Frontal cortex (tissue), 4 donors: Measurements from ENCODE around the gene BAHCC1. TPM values are rescaled to one million over a fixed set of nuclear protein-coding genes. Genes with fewer than 3 reads are reported as not detected.

Experiments
- DNase-seq, 2 donors: peaks; one replicate each; pipeline ENCODE4 v3.0.0; 2012; ENCODE audit warnings: low spot score in 2 of 2
- FAIRE-seq: peaks from 2 replicates; lab custom pipeline; 2012; peaks lifted over from hg19 to GRCh38; lab: Jason Lieb, UNC
- total RNA-seq: library from RNA; depleted of rRNA; stranded (reverse); fragments of >200 nt; gene quantifications from one replicate; pipeline ENCODE4 v1.2.3, GENCODE V29; 2014
- donor health status: control.
- donor health status: control.
- donor health status: control.

BAHCC1 gene
- total RNA-seq, 1 donor from 2014 or later = 5.7 TPM

DNA sequence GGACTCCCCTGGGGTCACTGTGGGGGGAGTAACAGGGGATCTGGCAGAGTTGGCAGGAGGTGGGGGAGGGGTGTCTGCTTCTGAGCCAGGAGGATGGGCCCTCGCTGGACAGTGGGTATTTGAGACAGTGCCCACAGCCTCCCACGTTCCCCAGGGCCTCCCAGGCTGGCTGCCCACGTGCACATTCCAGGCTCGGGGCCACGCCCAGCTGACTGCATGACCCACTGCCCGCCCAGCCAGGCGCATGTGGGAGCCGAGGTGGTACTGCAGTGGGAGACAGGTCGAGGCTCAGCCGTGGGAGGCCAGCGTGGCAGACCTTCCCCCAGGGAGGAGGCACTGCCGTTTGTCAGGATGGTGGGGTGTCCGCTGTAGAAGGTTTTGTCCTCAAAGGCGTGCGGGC is 38.8 kb downstream of the BAHCC1 start:
- FAIRE-seq = no peak
- DNase-seq = no peak

DNA sequence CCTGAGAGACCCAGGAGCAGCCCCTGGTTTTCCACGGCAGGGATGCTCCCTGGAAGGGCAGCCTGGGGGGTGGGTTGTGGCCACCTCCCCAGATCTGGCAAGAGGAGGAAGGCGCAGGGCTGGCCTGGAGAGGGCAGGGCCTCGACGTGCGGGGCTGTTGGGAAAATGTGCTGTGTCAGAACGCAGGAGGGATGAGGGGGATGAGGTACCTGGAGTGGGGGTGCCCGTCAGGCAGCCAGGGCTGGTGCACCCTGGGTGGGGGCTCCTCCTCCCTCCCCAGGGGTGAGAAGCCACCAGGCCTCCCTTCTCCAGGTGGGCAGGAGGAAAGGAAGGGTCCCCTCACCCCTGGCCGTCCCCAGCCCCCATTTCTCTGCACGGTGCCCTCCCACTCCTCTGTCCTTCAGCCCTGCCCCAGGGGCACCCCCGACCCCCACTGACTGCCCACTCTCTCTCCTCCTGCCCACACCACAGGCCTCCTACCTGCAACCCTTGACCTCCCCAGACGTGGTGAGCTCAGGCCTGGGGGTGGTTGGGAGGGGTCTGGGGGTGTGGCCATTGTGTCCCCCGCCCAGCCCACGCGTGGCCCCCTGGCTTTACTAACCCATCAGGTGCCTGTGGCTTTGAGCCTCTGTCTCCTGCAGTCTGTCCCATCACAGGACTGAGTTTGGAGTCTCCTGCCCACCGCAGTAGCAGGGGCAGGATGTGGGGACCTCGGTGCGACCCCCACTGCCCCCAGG is 39.6 kb downstream of the BAHCC1 start:
- FAIRE-seq (no peak), DNase-seq (no peak)

DNA sequence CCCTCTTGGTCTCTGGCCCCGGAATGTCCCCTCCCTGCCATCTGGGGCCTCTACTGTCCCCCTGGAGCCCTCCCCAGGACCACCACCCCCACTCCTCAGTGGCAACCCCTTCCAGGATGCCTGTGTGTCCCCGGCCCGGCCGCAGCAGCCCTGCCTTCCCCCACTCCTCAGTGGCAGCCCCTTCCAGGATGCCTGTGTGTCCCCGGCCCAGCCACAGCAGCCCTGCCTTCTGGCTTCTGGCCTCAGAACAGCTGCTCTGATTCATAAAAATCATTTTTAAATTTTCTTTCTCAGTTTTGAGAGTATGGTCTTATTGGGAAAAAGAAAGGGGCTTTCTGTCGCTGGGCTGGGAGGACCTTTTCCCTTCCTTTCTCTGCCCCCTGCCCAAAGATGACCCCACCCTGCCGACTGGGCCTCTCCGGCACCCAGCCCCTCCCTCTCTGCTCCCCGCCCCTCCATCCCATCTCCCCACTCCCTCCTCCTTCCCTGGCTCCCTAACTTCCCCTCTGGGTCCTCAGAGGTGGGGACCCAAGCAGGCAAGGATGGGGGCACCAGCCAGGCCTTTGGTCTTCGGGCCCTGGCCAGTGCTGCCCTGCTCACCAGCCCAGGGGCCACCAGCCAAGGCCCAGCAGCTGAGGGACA is 40.5 kb downstream of the BAHCC1 start:
- DNase-seq (no peak), FAIRE-seq (no peak)

DNA sequence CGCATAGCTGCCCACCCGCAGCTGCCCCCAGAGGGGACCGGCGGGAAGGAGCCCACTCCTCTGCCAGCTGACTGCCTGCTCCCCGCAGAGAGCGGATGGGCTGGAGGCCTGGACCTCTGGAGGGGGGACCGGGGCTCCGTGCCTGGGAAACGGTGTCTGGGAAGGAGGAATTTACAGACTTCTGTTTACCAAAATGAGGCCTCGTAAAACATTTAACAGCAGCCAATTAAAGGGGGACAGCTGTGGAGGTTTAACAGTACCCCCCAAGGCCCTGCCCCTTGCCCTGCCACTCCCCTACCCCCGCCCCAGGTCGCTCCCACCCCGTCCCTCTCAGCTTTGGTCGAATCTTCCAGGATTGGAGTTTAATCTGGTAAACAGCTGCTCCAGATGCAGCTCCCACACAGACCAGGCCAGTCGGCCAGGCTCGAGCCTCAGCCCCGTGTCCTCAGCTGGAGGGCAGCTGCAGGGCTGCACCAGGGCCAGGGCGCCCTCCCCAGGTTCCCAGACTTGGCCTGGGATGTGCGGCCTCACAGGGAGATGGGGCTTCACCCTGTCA is 41.1 kb downstream of the BAHCC1 start:
- no peak for FAIRE-seq
- no peak for DNase-seq

DNA sequence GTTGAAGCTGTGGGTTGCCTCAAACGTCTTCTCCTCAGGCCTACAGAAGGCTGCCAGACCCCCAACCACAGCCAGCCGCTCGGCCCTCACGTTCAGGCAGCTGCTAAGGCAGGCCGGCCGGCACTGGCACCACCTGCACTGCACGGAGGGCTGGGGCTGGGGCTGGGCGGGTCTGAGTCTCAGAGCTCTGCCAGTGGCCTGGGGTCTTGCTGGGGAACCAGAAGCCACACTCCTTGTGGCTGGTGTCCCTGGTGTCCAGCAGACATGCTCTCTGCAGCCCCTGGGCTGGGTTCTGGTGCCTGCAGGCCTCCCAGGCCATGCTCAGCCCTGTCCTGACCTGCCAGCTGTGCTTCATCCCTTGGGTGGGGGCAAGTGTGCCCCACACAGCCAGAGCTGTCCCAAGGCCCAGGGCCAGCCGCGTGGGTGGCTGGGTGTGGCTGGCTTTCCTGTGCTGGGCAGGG is 42.0 kb downstream of the BAHCC1 start:
- DNase-seq (no peak), FAIRE-seq (no peak)

DNA sequence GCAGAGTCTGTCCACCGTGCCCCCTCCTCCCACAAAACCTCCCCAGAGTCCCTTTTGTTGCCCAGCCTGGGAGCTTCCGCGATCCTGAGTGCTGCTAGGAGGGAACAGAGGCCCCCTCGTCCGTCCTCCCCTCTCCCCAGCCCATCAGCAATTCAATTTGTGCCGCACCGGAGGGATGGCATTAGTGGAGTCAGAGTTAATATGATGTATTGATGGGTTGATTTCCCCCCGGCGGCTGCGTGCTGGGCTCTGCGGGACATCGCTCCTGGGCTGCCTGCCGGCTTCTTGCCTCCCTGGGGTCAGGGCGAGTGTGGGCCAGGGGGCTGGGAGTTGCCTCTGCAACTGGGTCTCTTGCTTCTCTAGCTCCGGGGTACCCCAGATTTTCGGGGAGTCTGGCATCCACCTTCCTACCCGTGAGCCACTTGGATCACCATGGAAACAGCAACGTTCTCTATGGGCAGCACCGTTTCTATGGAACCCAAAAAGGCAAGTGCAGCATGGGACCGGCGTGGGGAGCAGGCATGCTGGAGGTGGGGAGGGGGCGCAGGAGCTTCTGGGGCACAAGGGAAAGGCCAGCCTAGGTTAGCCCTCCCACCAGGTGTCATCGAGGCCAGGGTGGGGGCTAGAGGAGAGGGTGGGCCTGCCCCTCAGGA is 42.9 kb downstream of the BAHCC1 start:
- no peak for FAIRE-seq
- no peak for DNase-seq

DNA sequence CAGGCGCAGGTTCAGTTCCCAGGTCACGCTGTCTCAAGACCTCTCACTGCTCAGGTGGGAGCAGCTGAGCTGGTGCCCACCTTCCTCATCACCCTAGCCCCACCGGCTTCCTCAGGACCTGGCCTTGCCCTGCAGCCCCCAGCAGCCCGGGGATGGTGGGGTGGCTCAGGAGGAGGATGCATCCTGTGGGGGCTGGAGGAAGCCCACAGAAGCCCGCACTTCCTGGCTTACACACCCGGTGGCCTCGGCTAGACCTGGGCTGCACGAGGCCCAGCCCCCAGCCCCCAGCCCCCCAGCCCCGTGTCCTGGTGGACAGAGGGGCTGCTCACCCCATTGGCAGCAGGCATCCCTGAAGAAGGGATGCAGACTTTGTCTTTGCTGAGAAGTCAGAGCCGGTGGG is 43.4 kb downstream of the BAHCC1 start:
- no peak for DNase-seq
- FAIRE-seq = no peak

DNA sequence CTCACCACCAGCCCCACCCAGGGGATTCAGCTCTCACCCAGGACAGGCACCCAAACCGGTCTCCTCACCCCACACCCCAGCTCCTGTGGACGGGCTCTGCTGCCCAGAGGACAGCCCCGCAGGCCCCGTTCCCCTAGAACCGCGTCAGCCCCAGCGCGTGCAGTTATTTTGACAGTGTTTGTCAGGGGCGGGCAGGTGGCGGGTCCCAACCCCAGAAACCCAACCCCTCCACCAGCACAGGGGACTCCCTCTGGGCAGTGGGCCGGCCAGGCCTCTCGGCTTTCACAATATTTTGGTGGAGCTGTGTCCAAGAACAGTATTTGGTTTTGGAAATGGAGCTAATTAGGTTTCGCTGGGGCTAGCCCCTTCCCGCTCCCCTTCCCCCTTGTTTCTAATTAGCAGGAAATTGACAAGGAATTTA is 44.8 kb downstream of the BAHCC1 start:
- DNase-seq (no peak), FAIRE-seq (no peak)

DNA sequence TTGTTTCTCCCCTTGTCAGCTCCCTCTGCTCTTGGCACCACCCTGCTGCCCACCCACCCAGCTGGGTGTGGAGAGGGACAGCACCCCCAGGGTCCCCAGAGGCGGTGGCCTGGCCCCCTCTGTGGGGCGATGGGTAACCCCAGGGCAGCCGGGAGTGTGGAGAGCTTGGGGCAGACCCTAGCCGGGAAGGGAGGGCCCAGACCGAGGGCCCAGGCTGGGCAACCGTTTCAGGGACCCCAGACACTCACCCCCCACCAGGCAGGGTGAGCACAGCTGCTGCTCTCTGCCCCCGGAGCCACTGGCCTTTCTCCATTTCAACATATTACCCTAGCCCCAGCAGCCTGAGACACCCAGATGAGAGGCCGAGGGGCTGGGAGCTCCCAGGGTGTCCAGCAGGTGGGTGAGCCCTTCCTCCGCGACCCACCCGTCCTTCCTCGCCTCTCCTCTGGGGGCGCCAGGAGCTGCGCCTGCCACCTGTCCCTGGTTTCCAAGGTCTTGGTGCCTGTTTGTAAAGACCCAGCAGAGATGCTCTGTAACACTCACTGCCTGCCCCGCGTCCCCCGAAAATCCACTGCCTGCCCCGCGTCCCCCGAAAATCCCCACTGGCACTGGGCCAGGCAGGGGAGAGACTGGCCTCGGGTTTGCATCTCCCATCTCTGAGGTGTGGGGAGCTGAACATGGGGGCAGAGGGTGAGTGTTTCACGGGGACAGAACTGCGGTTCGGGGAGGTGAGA is 45.4 kb downstream of the BAHCC1 start:
- DNase-seq = no peak
- no peak for FAIRE-seq

DNA sequence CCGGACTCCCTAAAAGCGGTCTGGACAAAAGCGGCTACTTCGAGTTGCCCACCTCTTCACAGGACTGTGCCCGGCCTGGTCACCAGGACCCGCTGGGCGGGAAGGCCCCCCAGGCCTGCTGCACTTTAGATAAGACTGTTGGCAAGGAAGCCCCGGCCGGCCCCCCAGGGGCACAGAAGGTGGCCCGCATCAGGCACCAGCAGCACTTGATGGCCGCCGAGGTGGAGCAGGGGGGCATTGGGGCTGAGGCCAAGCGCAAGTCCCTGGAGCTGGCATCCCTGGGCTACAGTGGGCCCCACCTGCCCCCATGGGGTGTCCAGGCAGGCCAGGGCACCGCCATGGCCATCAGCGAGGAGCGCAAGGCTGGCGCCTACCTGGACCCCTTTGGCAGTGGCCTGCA is 47.5 kb downstream of the BAHCC1 start:
- DNase-seq = no peak
- no peak for FAIRE-seq

DNA sequence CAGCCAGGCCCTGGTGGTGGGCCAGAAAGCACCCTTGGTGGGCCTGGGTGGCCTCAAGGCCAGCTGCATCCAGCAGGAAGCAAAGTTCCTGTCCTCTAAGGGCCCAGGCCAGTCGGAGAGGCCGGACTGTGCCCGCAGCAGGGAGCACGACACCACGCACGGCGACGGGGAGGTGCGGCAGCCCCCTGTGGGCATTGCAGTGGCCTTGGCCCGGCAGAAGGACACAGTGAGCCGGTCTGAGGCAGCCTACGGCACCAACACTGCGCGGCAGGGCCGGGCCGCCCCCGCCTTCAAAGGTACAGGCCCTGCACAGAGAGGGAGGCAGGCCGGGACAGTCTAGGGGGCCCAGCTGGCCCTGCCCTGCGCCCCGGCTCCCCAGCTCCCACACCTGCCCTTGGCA is 48.0 kb downstream of the BAHCC1 start:
- DNase-seq (no peak), FAIRE-seq (no peak)

DNA sequence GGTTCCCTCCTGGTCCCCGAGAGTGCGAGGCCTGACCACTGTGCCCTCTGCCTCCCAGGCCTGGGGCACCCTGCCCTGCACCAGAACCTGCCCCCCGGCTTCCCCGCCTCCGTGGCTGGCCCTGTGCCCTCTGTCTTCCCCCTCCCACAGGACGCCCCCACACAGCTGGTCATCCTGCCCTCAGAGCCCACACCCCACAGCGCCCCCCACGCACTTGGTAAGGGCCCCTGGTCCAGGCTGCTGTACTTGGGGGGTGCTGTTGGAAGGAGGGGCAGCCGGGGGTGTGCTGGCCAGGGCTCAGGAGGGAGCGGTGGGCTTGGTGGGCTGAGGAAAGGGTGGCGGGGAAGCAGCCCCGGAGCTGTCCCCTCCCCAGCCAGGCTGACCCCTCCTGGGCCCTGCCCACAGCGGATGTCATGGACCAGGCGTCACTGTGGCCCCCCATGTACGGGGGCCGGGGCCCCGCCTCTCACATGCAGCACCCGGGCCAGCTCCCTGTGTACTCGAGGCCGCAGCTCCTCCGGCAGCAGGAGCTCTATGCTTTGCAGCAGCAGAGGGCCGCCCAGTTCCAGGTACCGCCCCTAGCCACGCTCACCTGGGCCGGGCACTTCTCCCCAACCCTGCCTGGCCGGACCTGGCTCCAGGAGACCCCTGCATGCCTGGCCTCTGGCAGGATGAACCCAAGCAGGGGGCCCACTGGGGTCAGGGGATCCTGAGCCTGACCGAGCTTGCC is 49.5 kb downstream of the BAHCC1 start:
- FAIRE-seq (no peak), DNase-seq (no peak)

DNA sequence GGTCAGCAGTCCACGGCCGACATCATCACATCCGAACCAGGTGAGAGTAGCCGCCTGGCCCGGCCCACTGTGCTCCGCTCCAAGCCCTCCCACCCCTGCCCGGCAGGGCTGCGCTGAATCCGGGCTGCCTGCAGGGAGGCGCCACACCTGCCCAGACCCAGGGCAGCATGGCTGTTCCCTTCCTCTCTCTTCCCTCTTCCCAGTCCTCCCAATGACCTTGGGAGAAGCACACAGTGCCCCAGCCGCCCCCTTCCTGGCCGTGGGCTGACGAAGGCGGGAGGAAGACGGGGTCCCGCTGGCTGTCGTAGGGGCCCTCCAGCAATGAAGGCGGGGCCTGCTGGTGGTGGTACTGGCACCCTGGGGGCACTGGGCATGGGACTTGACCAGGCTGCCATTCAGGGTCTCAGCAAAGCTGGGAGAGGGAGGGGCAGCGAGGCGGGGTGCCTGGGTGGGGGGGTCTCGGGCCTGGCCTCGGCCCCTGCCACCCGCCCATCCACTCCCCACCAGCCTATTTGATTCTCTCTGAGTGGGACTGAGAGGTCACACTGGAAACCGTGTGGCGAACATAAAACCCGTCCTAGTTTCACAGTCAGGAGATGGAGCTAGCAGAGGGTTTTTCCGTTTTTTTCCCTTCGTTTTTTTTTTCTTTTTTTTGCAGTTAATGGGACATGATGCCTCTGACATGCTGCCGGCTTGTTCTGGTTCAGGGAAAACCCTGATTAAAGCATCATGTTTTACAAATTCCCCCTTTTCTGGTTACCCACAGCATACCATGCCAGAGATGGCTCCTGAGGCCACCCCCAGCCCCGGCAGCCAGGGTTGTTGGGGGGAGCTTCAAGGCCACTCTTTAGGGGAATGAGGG is 50.6 kb downstream of the BAHCC1 start:
- FAIRE-seq = no peak
- DNase-seq = no peak

DNA sequence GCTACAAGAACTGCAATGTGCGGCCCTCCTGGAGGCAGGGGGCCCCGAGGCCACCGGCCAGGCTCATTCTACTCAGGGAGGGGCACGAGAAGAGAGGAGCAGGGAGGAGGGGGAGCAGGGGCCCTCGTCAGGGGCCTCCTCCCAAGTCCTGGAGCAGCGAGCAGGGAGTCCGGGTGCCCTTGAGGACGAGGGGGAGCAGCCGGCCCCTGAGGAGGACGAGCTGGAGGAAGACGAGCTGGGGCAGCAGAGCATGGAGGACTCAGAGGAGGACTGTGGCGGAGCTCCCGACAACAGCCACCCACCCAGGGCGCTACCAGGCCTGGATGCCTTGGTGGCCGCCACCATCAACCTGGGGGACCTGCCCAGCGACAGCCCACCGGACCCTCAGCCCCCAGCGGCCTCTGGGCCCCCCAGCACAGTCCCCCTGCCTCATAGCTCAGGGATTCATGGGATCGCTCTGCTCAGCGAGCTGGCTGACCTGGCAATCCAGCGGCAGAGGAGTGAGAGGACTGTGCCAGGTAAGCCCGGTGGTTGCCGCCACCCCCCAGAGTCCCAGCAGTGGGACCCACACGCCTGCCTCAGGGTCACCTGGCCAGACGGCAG is 52.2 kb downstream of the BAHCC1 start:
- FAIRE-seq (no peak), DNase-seq (no peak)

DNA sequence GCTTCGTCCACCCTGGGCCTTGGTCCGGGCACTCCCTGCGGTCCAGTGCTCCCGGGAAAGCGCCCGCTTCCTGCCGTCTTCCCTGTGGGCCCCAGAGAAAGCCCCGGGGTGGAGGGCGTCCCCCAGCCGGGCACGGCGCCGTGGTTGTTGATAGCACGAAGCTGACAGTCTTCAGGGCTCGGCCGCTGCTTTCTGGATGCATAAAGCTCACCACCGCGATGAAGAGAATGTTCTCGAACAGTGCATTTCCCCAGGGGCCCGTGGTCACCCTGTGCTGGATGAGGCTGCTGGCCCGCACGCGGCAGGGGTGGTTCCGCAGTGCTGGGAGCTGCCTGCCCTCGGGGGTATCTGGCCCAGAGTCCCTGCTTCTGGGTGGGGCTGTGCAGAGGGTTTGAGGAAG is 53.2 kb downstream of the BAHCC1 start:
- no peak for DNase-seq
- no peak for FAIRE-seq

DNA sequence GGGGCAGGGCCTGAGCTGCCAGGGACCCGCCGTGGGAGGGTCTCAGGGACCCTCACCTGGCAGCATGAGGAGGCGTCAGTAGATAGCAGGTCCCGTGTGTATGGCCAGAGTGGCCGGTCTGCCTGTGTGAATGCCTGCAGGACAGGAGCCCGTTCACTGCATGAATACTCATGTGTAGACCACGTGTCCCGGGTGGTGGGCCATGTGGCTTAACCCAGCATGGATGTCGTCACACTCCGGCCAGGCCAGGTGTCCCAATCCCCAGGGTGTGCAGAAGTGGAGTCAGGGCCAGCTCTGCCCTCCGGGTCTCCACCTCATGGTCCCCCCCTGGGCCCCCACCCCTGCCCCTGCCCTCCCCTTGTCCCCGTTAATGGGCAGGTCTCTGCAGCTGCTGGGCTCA is 53.7 kb downstream of the BAHCC1 start:
- DNase-seq = no peak

DNA sequence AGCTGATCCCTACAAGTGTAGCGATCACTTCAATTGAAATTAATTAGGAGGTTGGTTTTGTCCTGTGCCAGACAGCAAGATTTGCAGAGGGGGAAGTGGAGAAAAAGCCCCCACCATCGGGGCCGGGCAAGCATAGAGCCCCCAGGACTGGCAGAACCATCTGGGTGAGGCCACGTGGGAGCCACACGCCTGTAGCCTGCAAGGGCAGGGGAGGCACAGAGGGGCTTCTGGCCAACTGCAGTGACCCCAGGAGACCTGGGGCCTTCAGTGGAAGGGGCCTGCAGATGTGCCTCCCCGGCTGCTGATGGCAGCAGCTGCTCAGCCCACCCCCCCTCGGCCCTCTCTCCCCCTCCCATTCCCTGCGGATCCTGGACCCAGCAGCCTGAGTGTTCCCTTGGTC is 54.1 kb downstream of the BAHCC1 start:
- FAIRE-seq (no peak), DNase-seq (no peak)

More for the DNA sequence above, 53.7 kb downstream of the BAHCC1 start:
- no peak for FAIRE-seq

DNA sequence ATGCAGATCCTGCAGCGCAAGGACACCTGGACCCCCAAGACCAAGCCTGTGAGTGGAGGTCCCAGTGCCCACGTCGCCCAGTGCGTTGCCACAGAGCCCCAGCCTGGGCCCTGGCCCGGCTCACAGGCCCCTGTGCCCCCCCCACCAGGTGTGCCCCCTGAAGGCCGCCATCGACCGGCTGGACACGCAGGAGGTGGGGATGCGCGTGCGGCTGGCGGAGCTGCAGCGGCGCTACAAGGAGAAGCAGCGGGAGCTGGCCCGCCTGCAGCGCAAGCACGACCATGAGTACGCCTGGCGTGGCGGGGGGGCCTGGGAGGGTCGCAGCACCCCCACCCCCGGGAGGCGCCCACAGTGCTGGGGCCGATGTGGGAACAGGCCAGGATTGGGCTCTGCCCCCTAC is 56.6 kb downstream of the BAHCC1 start:
- no peak for DNase-seq
- FAIRE-seq = no peak
